ENCODE measurements around the gene KCNJ1. TPM values are rescaled to one million over a fixed set of nuclear protein-coding genes. Genes with fewer than 3 reads are reported as not detected.

KCNJ1 gene
- total and polyA plus RNA-seq, 12 donors = 0.01 to 0.29 (median 0.13) TPM; not detected in 7

- Histone ChIP-seq H3K9me3 (no peaks in the 10 kb centered on the region), H3K36me3 (no peaks in the 10 kb centered on the region), H3K4me1 (peaks cover 0 to 20% (median 5%) of the 10 kb centered on the region in 9 donors), H3K4me3 (no peak overlapping the region), H3K27ac (no peak overlapping the region), H3K27me3 (no peaks in the 10 kb centered on the region)
- peak; percentile 26 to 82 (median 69) for TF ChIP-seq CTCF (IDR thresholded peaks at IDR 0.05)
- WGBS, 2 donors = 34 to 35% methylated on average over 10 of the region's 10 CpGs
- DNase-seq (peak; percentile 62 to 75), ATAC-seq (peak in 5 of 8 donors; percentile 33 to 81 (median 47))
- intact Hi-C loops (cut with DNase I) = loop anchor here in 3 of 10 donors (5.0 to 10.0 kb wide), 3 partner anchors 664 to 692 kb away; no protein-coding TSS in a partner anchor
Observed at GRCh38 chr11:128848815-128849455, 18.2 kb downstream of the KCNJ1 start.

GRCh38 chr11:128846985-128847384 lies 20.1 kb downstream of the KCNJ1 start:
- Histone ChIP-seq H3K4me1 (peaks cover 0 to 28% (median 5%) of the 10 kb centered on the region in 9 donors), H3K27me3 (no peaks in the 10 kb centered on the region), H3K4me3 (no peak overlapping the region), H3K9me3 (no peaks in the 10 kb centered on the region), H3K27ac (no peak overlapping the region), H3K36me3 (no peaks in the 10 kb centered on the region)
- no peak for DNase-seq
- no peak for TF ChIP-seq CTCF (IDR thresholded peaks at IDR 0.05)
- intact Hi-C loops (cut with DNase I) = loop anchor here in 3 of 10 donors (5.0 to 10.0 kb wide), 3 partner anchors 662 to 690 kb away; no protein-coding TSS in a partner anchor
- no peak for ATAC-seq
- WGBS, 2 donors = 83 to 95% methylated on average over 4 of the region's 4 CpGs

DNA sequence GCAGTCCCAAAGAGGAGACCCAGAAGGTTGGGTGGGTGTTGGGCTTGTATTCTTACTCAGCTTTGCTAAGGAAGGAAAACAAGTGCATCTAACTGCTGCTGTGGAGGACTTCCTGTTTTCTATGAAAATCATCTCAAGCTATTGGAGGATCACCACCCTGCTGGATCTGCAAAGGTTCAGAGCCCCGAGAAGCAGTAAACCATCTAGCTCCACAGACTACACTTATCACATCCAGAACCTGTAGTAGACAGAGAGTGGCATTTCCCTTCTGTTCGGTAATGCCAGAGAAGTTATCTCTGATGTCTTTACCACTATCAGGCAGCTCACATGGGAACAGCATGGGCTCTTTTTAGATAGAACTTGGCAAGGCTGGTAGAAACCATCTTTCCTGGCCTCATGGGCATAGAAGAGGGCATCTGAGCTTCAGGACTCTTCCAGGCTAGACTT lies 21.7 kb downstream of the KCNJ1 start:
- WGBS, 2 donors = 45 to 50% methylated on average over 2 of the region's 2 CpGs
- intact Hi-C loops (cut with DNase I) = loop anchor here in 3 of 10 donors (5.0 to 10.0 kb wide), 3 partner anchors 661 to 688 kb away; no protein-coding TSS in a partner anchor
- ATAC-seq = peak in 6 of 8 donors; percentile 31 to 77 (median 44)
- TF ChIP-seq CTCF (IDR thresholded peaks at IDR 0.05) = no peak
- no peak overlapping the region for H3K4me3 ChIP-seq
- no peak overlapping the region for H3K27ac ChIP-seq
- no peak for DNase-seq
- no peaks in the 10 kb centered on the region for H3K27me3 ChIP-seq
- H3K4me1 ChIP-seq = peaks cover 0 to 28% (median 5%) of the 10 kb centered on the region in 9 donors
- H3K9me3 ChIP-seq = no peaks in the 10 kb centered on the region
- no peaks in the 10 kb centered on the region for H3K36me3 ChIP-seq

DNA sequence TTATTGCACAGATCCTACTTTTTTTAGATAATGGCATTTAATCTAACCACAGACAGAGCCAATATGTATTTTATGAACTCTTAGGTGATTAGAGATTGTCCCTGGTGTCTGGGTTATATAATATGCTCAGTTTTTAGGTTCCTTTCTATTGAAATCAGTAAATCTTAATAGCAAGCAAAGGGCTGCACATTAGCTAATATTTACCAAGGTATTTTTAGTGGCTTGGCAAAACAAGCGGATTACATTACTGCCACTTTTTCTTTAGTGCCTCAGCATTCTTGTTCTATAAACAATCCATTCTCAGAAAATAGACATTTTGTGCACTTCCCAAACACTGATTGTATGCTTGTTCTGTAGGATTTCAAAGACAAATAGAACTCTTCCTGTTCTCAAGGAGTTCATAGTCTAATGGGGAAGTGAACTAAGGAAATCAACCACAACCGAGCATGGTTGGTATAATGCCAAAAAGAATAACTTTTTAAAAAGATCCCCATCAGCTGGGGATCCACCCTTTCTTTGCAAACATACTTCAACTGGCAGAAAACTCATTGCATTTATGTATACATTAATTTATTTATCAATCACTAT lies 23.8 kb downstream of the KCNJ1 start:
- DNase-seq (no peak), ATAC-seq (peak in 1 of 8 donors; percentile 39)
- Histone ChIP-seq H3K27ac (peak overlapping the region in 1 of 10 donors; percentile 29), H3K27me3 (no peaks in the 10 kb centered on the region), H3K4me1 (peaks cover 0 to 32% (median 5%) of the 10 kb centered on the region in 9 donors), H3K4me3 (no peak overlapping the region), H3K36me3 (no peaks in the 10 kb centered on the region), H3K9me3 (no peaks in the 10 kb centered on the region)
- 57 to 82% methylated on average over 2 of the region's 2 CpGs for WGBS, 2 donors
- intact Hi-C loops (cut with DNase I) = loop anchor here in 1 of 10 donors (10.0 kb wide), 1 partner anchor 658 kb away; no protein-coding TSS in a partner anchor
- TF ChIP-seq CTCF (IDR thresholded peaks at IDR 0.05) = no peak

All from heart right ventricle (tissue), 16 donors.